ENCODE measurements around the gene DYNLT4. TPM values are rescaled to one million over a fixed set of nuclear protein-coding genes. Genes with fewer than 3 reads are reported as not detected.

DYNLT4 gene
- total and polyA plus RNA-seq, 2 of the 8 experiments (the other 6 are each of a cell fraction or from before 2014, with no cell fraction given) = 0.29 TPM; not detected in 1

DNA sequence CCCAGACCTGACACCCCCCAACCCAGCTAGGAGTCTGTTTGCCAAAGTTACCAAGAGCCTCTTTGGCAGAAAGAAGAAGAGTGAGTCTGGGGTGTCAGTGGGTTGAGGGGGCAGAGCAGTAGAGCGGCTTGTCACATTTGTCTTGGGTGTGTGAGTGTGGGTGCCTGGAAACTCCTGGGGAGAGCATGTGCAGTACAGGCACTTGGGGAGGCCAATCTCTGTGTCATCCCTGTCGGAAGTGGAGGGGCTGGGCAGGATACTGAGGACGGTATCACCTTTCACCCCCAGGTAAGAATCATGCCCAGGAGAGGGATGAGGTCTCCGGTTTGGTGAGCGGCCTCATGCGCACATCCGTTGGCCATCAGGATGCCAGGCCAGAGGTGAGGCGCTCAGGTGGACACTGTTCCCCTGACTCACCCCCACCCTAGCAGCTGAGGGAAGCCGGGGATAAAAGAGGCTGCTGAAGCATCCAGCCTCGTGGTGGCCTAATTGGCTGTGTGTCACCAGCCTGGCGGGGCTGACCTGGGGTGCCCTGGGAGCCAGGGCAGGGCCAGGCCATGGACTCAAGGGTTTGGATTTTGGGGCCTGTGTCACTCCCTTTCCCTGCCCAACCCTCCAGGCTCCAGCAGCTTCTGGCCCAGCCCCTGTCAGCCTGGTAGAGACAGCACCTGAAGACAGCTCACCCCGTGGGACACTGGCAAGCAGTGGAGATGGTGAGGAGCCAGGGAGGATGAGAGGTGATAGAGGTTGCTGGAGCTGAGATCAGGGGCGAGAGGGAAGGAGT, 3.6 kb downstream of the DYNLT4 start (continued):
- TF ChIP-seq, protein P1, sequence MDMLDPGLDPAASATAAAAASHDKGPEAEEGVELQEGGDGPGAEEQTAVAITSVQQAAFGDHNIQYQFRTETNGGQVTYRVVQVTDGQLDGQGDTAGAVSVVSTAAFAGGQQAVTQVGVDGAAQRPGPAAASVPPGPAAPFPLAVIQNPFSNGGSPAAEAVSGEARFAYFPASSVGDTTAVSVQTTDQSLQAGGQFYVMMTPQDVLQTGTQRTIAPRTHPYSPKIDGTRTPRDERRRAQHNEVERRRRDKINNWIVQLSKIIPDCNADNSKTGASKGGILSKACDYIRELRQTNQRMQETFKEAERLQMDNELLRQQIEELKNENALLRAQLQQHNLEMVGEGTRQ (IDR thresholded peaks at IDR 0.05; ENCODE audit: low read length) = no peak
- no peak for TF ChIP-seq BACH1 (IDR thresholded peaks at IDR 0.05; ENCODE audit: low read length)
- TF ChIP-seq SUZ12 (IDR thresholded peaks at IDR 0.05; ENCODE audit: low read length) = no peak
- no peak for TF ChIP-seq PHF8 (conservative IDR thresholded peaks at IDR 0.05; ENCODE audit: low read depth, low read length)
